ENCODE data around the gene RPS2.

DNA sequence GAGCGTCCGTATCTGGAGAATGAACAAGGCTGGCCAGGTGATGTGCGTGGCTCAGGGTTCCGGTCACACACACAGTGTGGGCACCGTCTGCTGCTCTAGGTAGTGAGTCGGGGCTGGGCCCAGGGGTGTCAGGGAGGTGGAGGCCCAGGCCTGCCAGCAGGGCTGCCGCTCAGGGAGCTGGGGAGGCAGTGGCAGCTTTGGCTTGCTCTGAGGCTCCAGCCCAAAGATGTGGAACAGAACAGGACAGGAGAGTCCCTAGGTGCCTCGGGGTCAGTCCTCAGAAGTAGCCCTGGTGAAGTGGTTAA, 11.5 kb upstream of the RPS2 start:
- TF ChIP-seq TAF1 (IDR thresholded peaks at IDR 0.05; ENCODE audit: low read depth, low read length) (no peak), POLR2A (IDR thresholded peaks at IDR 0.05; ENCODE audit: low read depth, low read length) (no peak), POLR2AphosphoS5 (IDR thresholded peaks at IDR 0.05; ENCODE audit: low read depth, low read length) (no peak), PAX5 (IDR thresholded peaks at IDR 0.05; ENCODE audit: insufficient read depth, low read length, severe bottlenecking) (no peak)

All from GM12891 (cell line).